Cardiac septum (tissue), 1 donor: ENCODE results near the gene DNAJC11. TPM values are rescaled to one million over a fixed set of nuclear protein-coding genes. Genes with fewer than 3 reads are reported as not detected.
"Not testable (repeated sequence)": the region's sequence is repeated elsewhere in the genome, so short reads cannot be mapped to it uniquely, and the experiment has no call there.

Experiments used
- DNase-seq: peaks from one replicate; pipeline ENCODE4 v3.0.0-alpha.2; 2020; ENCODE audit warnings: low spot score
- intact Hi-C: fragments of 100-400 bp; cut with DNase I; formaldehyde crosslinking; loops from one replicate; pipeline ENCODE4 v1.14.0; 2022
- long read RNA-seq: library from polyadenylated mRNA; unstranded; transcript quantifications from one replicate; pipeline ENCODE4 v2.0.0, GENCODE V29; 2021
- total RNA-seq: library from RNA; stranded (reverse); fragmentation: NEBNext Ultra II Directional; extraction: Animal tissue kit (Norgen Biotek cat#: 25700); gene quantifications from one replicate; pipeline ENCODE4 v1.2.1, GENCODE V29; 2021
- donor health status: DM: no; HTN: no; CAD: no.

The DNAJC11 gene
- 49.4 TPM for total RNA-seq
- long read RNA-seq, transcript DNAJC11-202 (16 exons, 3,311 nt), result major isoform, 140 of 169 reads
- long read RNA-seq, partial matches to known transcripts, result 18 of 169 reads
- long read RNA-seq, other reads (novel, unspliced or antisense), result 8 of 169 reads

GRCh38 chr1:6701437-6702153 lies at the start of gene DNAJC11:
Gene DNAJC11, minus strand, starts transcription at chr1:6701816. Its CDS starts 16 bp downstream, at chr1:6701800.
- intact Hi-C loops, result loop anchor here (1.0 to 5.0 kb wide), 3 partner anchors 74 to 147 kb away; partner anchors contain the start of gene NOL9
- peak; percentile 96 for DNase-seq

DNA sequence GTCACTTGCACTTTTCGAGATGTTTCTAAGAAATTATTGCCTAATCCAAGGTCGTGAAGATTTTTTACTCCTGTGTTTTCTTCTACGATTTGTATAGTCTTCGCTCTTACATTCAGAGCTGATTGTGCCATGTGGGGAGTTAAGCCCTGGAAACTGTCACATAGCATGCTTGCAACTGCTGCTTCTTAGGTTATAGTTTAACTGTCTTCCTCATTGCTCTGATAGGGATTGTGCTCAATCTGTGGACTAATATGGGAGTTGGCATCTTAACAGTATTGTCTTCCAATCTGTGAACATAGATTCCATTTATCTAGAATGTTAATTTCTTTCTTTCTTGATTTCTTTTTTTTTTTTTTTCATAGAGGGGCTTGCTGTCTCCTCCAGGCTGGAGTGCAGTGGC lies 48.9 kb upstream of the DNAJC11 start:
- no peak for DNase-seq
- intact Hi-C loops, result no loop called here

DNA sequence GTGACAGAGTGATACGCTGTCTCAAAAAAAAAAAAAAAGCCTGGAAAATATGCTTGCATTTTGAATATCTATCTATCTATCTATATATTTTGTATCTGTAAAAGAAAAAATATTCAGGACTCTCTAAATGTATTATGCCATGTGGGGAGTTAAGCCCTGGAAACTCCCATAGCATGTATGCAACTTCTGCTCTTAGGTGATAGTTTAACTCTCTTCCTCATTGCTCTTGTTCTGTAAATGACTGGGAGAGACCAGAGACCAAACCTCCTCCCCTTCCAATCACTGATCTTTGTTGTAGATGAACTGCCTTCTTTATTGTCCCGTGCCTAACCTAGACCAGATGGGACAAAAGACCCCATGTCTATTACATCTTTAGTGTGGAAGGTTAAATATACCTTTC lies 46.1 kb upstream of the DNAJC11 start:
- intact Hi-C loops, result no loop called here
- no peak for DNase-seq

DNA sequence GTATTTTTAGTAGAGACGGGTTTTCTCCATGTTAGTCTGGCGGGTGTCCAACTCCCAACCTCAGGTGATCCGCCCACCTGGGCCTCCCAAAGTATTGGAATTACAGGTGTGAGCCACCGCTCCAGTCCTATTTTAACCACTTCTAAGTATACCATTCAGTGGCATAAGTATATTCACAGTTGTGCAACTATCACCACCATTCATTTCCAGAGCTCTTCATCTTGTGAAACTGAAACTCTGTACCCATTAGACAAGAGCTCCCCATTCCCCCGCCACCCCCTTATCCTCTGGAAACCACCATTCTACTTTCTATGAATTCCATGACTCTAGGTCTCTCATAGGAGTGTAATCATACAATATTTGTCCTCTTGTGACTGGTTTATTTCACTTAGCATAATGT lies 43.5 kb upstream of the DNAJC11 start:
- intact Hi-C loops, result no loop called here

DNA sequence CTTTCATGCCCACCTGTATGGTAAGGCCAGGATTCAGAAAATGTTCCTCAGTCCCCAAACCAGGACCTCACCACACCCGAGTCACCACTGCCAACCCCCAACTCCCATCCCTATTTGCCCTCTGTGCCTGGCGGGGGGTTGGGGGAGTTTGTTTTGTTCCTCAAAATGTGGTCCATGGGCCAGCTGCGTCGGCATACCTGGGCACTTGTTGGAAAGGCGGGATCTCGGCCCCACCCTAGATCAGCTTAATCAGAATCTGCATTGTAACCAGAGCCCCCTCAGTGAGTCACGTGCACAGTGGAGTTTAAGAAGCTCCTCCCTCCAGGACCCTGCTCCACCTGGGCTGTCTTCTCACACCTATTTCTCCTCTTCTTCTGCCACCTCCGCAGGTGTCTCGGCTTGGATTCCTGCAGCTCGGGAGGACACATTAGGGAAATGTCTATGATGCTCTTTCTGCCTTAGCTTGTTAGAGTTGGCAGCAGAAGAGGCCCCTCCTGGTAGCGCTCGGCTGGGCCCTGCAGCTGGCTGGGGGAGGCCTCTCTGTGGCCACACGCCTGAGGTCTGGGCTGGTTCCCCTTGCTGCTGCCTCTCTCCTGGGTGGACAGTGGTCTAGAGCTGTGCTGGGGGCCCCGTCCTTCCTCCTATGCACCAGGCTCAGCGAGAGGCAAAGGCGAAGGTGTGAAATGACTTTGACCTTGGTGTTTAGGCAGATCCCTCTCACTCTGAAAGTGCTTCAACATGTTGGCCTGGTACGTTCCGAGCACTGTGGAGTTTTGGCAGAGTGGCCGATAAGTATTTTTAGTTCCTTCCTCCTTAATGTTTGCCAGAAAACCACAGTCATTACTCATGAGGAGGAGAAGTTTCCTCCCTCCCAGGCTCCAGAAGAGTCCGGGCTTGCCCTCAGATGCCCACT lies 41.8 kb upstream of the DNAJC11 start:
- intact Hi-C loops, result loop anchor here (5.0 kb wide), 1 partner anchor 39 kb away; no protein-coding TSS in a partner anchor
- peak; percentile 75 for DNase-seq

More for the DNA sequence above, 43.5 kb upstream of the DNAJC11 start:
- DNase-seq, result no peak

DNA sequence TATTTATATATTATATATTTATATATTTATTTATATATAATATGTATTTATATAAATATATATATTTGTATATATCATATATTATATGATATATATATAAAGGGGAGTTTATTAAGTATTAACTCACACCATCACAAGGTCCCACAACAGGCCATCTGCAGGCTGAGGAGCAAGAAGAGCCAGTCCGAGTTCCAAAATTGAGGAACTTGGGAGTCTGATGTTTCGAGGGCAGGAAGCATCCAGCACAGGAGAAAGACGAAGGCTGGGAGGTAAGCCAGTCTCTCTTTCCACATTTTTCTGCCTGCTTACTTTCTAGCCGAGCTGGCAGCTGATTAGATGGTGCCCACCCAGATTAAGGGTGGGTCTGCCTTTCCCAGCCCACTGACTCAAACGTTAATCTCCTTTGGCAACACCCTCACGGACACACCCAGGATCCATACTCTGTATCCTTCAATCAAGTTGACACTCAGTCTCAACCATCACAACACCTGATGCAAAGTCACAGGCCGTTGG lies 41.1 kb upstream of the DNAJC11 start:
- DNase-seq, result not testable (repeated sequence)
- intact Hi-C loops, result loop anchor here (5.0 kb wide), 1 partner anchor 40 kb away; no protein-coding TSS in a partner anchor

- no peak for DNase-seq
- intact Hi-C loops, result no loop called here
Observed at GRCh38 chr1:6738987-6739676, 37.5 kb upstream of the DNAJC11 start.

DNA sequence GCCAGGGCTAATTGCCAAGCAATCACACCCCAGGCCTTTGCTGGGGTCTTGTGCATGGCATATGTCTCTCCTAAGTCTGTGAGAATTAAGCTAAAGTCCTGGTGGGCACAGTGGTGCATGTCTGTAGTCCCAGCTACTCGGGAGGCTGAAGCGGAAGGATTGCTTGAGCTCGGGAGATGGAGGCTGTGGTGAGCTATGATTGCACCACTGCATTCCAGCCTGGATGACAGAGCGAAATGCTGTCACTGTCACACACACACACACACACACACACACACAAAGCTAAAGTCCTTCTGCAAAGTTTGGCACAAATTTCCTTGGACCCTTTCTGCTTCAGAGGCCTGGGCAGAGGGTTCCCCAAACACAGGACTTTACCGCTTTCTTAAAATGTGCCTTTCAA lies 31.3 kb upstream of the DNAJC11 start:
- intact Hi-C loops, result no loop called here
- no peak for DNase-seq

GRCh38 chr1:6731905-6732304 lies 30.3 kb upstream of the DNAJC11 start:
- DNase-seq, result no peak
- intact Hi-C loops, result no loop called here

DNA sequence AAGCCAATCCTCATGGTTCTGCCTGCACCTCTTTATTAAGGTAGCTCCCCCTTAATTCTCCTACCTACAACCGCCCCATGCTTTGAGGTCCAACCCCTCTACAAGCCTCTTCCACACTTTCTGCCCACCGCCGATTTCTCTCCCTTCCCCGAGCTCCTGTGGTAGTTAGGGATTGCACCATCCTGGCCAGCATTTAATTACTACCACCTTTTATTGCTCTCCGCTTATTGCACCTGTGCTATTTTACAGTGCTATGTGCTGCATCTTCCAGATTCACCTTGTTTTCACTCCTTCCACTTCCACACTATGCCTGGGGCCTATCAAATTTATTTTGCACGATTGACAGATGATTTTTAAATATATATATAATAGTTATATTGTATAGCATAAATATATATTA lies 29.3 kb upstream of the DNAJC11 start:
- no peak for DNase-seq
- intact Hi-C loops, result no loop called here

GRCh38 chr1:6730473-6730872 lies 28.9 kb upstream of the DNAJC11 start:
- DNase-seq, result no peak
- intact Hi-C loops, result no loop called here

DNA sequence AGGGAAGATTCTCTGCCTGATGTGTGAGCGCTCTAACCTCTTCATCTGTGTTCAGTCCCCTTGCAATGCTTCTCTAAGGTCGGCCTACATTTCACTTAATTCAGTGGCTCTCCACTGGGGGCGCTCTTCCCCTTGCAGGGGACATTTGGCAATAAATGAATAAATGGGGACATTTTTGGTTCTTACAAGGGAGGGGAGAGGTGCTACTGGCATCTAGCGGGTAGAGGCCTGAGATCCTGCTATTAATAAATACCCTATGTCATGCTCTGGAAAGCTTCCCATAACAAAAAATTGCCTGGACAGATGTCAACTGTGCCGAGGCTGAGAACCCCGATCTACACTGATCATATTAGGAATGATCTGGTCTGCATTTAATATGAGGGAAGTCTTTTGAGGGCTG lies 25.9 kb upstream of the DNAJC11 start:
- intact Hi-C loops, result loop anchor here (5.0 kb wide), 1 partner anchor 920 kb away; no protein-coding TSS in a partner anchor
- DNase-seq, result no peak

GRCh38 chr1:6726253-6726652 lies 24.6 kb upstream of the DNAJC11 start:
- intact Hi-C loops, result loop anchor here (5.0 kb wide), 1 partner anchor 921 kb away; no protein-coding TSS in a partner anchor
- no peak for DNase-seq

DNA sequence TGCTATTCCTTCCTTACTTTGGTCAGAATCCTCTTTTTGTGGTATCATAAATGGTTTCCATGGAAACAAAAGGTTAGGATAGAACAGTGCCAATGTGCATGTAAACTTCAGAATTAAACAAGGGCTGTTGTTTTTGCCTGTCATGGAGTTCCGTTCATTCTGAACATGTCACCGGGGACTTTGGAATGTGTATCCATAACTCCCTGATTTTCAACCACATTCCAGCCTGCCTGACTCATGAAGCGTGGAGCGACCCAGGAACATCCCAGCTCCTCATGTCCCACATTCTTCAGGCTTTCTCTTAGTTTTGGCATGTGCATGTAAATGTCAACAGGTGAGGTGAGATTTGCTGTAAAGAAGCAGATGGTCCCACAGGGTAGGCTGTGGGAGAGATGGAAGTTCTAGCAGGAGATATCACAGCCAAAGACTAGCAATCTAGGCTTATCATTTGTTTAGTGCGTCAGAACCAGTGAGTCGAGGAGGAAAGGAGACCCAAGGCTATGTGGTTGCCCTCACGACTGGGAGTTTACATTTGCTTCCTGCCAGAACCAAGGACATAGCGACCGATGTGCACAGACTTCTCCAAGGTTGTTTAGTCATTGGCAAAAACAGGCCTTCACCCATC lies 23.0 kb upstream of the DNAJC11 start:
- intact Hi-C loops, result loop anchor here (5.0 kb wide), 2 partner anchors 483 to 923 kb away; no protein-coding TSS in a partner anchor
- DNase-seq, result no peak

GRCh38 chr1:6723621-6724428 lies 22.2 kb upstream of the DNAJC11 start:
- intact Hi-C loops, result loop anchor here (5.0 kb wide), 1 partner anchor 483 kb away; no protein-coding TSS in a partner anchor
- no peak for DNase-seq

- no peak for DNase-seq
- intact Hi-C loops, result no loop called here
Observed at GRCh38 chr1:6711174-6711573, 9.6 kb upstream of the DNAJC11 start.

GRCh38 chr1:6704746-6705145 lies 3.1 kb upstream of the DNAJC11 start:
- intact Hi-C loops, result loop anchor here (5.0 kb wide), 2 partner anchors 77 to 78 kb away; no protein-coding TSS in a partner anchor
- no peak for DNase-seq

DNA sequence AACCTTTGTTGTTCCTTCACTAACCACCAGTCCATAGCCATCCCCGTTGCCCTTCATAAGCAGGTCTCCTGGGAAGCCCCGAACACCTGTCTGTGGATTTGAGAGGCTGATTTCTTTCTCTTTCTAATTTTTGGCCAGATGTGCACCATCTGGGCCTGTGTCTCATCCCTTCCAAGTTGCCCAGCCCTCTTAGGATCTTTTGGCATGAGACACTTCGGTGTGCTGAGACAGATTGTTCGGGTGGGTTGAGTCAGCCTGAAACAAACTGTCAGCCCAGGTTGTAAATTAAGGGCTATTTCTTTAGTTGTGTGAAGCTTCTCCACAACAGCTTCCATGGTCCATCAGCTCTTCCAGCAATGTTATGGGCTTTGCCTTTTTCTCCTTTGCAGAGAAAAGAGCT lies 1.4 kb upstream of the DNAJC11 start:
- intact Hi-C loops, result loop anchor here (5.0 kb wide), 2 partner anchors 76 to 79 kb away; no protein-coding TSS in a partner anchor
- no peak for DNase-seq
